Karpas-422 (cell line): ENCODE results near the gene SEC14L1. TPM values are rescaled to one million over a fixed set of nuclear protein-coding genes. Genes with fewer than 3 reads are reported as not detected.
A peak's percentile ranks its signal among the peaks of the same experiment; 100 is the strongest.
"Not testable (repeated sequence)": the region's sequence is repeated elsewhere in the genome, so short reads cannot be mapped to it uniquely, and the experiment has no call there.

Experiments
- DNase-seq: peaks from one replicate; pipeline ENCODE4 v3.0.0-alpha.2; 2015
- H2AFZ ChIP-seq: fragments of 200-600 bp; sonication (generic); 2 replicates; pipeline ENCODE4 v1.6.1; 2014; ENCODE audit warnings: antibody characterized with exemption, low read length, mixed read lengths
- H3K27ac ChIP-seq: fragments of 200-600 bp; sonication (generic); 2 replicates; pipeline ENCODE4 v1.5.1; 2014; ENCODE audit warnings: mild to moderate bottlenecking, low read length, moderate library complexity
- H3K27me3 ChIP-seq: fragments of 200-600 bp; sonication (generic); 2 replicates; pipeline ENCODE4 v1.6.1; 2014; ENCODE audit warnings: low read length, mixed read lengths
- H3K36me3 ChIP-seq: fragments of 200-600 bp; sonication (generic); 2 replicates; pipeline ENCODE4 v1.6.1; 2014; ENCODE audit warnings: low read length, mixed read lengths; ENCODE audit not compliant: insufficient read depth
- H3K4me1 ChIP-seq: fragments of 200-600 bp; sonication (generic); 2 replicates; pipeline ENCODE4 v1.6.1; 2014; ENCODE audit warnings: mild to moderate bottlenecking, low read length, mixed read lengths
- H3K4me2 ChIP-seq: fragments of 200-600 bp; sonication (generic); 2 replicates; pipeline ENCODE4 v1.6.1; 2014; ENCODE audit warnings: low read length, low read depth, mild to moderate bottlenecking; ENCODE audit not compliant: poor library complexity, severe bottlenecking
- H3K4me3 ChIP-seq: fragments of 200-600 bp; sonication (generic); 2 replicates; pipeline ENCODE4 v1.5.1; 2014; ENCODE audit warnings: mild to moderate bottlenecking, antibody characterized with exemption, low read length, mixed read lengths
- H3K79me2 ChIP-seq: fragments of 200-600 bp; sonication (generic); 2 replicates; pipeline ENCODE4 v1.6.1; 2014; ENCODE audit warnings: mild to moderate bottlenecking, low read length, mixed read lengths
- H3K9ac ChIP-seq: fragments of 200-600 bp; sonication (generic); 2 replicates; pipeline ENCODE4 v1.6.0; 2014; ENCODE audit warnings: low read length
- H3K9me2 ChIP-seq: fragments of 200-600 bp; sonication (generic), shearing (Covaris generic); replicated peaks from 2 replicates; pipeline ENCODE4 v1.6.0; 2014; ENCODE audit warnings: mild to moderate bottlenecking, low read length, moderate library complexity; ENCODE audit not compliant: insufficient read depth
- H3K9me3 ChIP-seq: fragments of 300-700, 200-600 bp; sonication (generic); 2 replicates; pipeline ENCODE4 v1.6.1; 2014; ENCODE audit warnings: low read length, mixed read lengths
- H4K20me1 ChIP-seq: fragments of 200-600 bp; sonication (generic); 2 replicates; pipeline ENCODE4 v1.6.1; 2014; ENCODE audit warnings: mild to moderate bottlenecking, antibody characterized with exemption, low read length, low read depth; ENCODE audit not compliant: insufficient read depth
- total RNA-seq: library from RNA; depleted of rRNA; stranded (reverse); fragments of >200 nt; shearing (Covaris generic); gene quantifications from 2 replicates; pipeline ENCODE4 v1.2.3, GENCODE V29; 2014; ENCODE audit warnings: low replicate concordance

The SEC14L1 gene
- total RNA-seq, 1 experiment from 2014 or later, result 32.0 TPM

- H3K9me2 ChIP-seq, result no peaks in the 10 kb centered on the region
- no peak overlapping the region for H2AFZ ChIP-seq
- H3K4me3 ChIP-seq, result no peak overlapping the region
- no peaks in the 10 kb centered on the region for H3K79me2 ChIP-seq
- no peak for DNase-seq
- H4K20me1 ChIP-seq, result no peaks in the 10 kb centered on the region
- H3K4me2 ChIP-seq, result no peak overlapping the region
- no peaks in the 10 kb centered on the region for H3K4me1 ChIP-seq
- H3K9me3 ChIP-seq, result no peaks in the 10 kb centered on the region
- no peaks in the 10 kb centered on the region for H3K27me3 ChIP-seq
- H3K27ac ChIP-seq, result no peak overlapping the region
- H3K9ac ChIP-seq, result no peak overlapping the region
- H3K36me3 ChIP-seq, result no peaks in the 10 kb centered on the region
Observed at GRCh38 chr17:77131904-77132303, 8.9 kb upstream of the SEC14L1 start.

GRCh38 chr17:77132411-77133086 is 8.2 kb upstream of the SEC14L1 start:
- H3K79me2 ChIP-seq, result no peaks in the 10 kb centered on the region
- no peaks in the 10 kb centered on the region for H3K27me3 ChIP-seq
- H3K27ac ChIP-seq, result no peak overlapping the region
- H3K4me2 ChIP-seq, result no peak overlapping the region
- H3K4me1 ChIP-seq, result no peaks in the 10 kb centered on the region
- no peak overlapping the region for H3K4me3 ChIP-seq
- H3K9ac ChIP-seq, result no peak overlapping the region
- 0 out of 2 replicates have a peak, but pooled peaks cover 1% of the 10 kb centered on the region for H3K9me3 ChIP-seq
- H3K36me3 ChIP-seq, result no peaks in the 10 kb centered on the region
- H2AFZ ChIP-seq, result no peak overlapping the region
- DNase-seq, result no peak
- H4K20me1 ChIP-seq, result no peaks in the 10 kb centered on the region
- no peaks in the 10 kb centered on the region for H3K9me2 ChIP-seq

GRCh38 chr17:77133087-77133638 is 7.6 kb upstream of the SEC14L1 start:
- no peaks in the 10 kb centered on the region for H3K79me2 ChIP-seq
- no peaks in the 10 kb centered on the region for H3K4me1 ChIP-seq
- no peaks in the 10 kb centered on the region for H3K36me3 ChIP-seq
- no peaks in the 10 kb centered on the region for H3K9me2 ChIP-seq
- H3K27ac ChIP-seq, result no peak overlapping the region
- no peak for DNase-seq
- no peak overlapping the region for H3K4me2 ChIP-seq
- 0 out of 2 replicates have a peak, but pooled peaks cover 3% of the 10 kb centered on the region for H3K9me3 ChIP-seq
- no peak overlapping the region for H2AFZ ChIP-seq
- no peak overlapping the region for H3K4me3 ChIP-seq
- no peak overlapping the region for H3K9ac ChIP-seq
- H4K20me1 ChIP-seq, result no peaks in the 10 kb centered on the region
- no peaks in the 10 kb centered on the region for H3K27me3 ChIP-seq

GRCh38 chr17:77136420-77136767 is 4.4 kb upstream of the SEC14L1 start:
- no peak overlapping the region for H3K4me2 ChIP-seq
- peaks cover 5% of the 10 kb centered on the region; the same call in 1 of the 2 replicates for H3K9me3 ChIP-seq
- no peak for DNase-seq
- no peak overlapping the region for H2AFZ ChIP-seq
- H3K79me2 ChIP-seq, result peaks cover 2% of the 10 kb centered on the region
- no peaks in the 10 kb centered on the region for H4K20me1 ChIP-seq
- no peak overlapping the region for H3K9ac ChIP-seq
- no peaks in the 10 kb centered on the region for H3K27me3 ChIP-seq
- H3K9me2 ChIP-seq, result no peaks in the 10 kb centered on the region
- no peak overlapping the region for H3K27ac ChIP-seq
- peaks cover 8% of the 10 kb centered on the region for H3K4me1 ChIP-seq
- no peaks in the 10 kb centered on the region for H3K36me3 ChIP-seq
- H3K4me3 ChIP-seq, result no peak overlapping the region

- Histone ChIP-seq H2AFZ (no peak overlapping the region), H3K27me3 (no peaks in the 10 kb centered on the region), H3K9me2 (no peaks in the 10 kb centered on the region), H3K9me3 (peaks cover 5% of the 10 kb centered on the region; the same call in 1 of the 2 replicates), H3K9ac (no peak overlapping the region), H3K4me1 (peaks cover 13% of the 10 kb centered on the region), H3K27ac (no peak overlapping the region), H4K20me1 (no peaks in the 10 kb centered on the region), H3K79me2 (peaks cover 9% of the 10 kb centered on the region), H3K4me2 (no peak overlapping the region), H3K4me3 (no peak overlapping the region), H3K36me3 (no peaks in the 10 kb centered on the region)
- DNase-seq, result no peak
Observed at GRCh38 chr17:77137111-77137510, 3.7 kb upstream of the SEC14L1 start.

GRCh38 chr17:77137886-77138285 is 2.9 kb upstream of the SEC14L1 start:
- not testable (repeated sequence) for H4K20me1 ChIP-seq, DNase-seq, H3K4me3 ChIP-seq, H3K36me3 ChIP-seq, H3K9me2 ChIP-seq, H3K27ac ChIP-seq, H3K9me3 ChIP-seq, H3K27me3 ChIP-seq, H2AFZ ChIP-seq, H3K4me2 ChIP-seq, H3K9ac ChIP-seq
- Histone ChIP-seq H3K79me2 (peaks cover 17% of the 10 kb centered on the region), H3K4me1 (peaks cover 21% of the 10 kb centered on the region)

- Histone ChIP-seq H3K4me3 (peak overlapping the region; percentile 68), H3K79me2 (peaks cover 26% of the 10 kb centered on the region), H3K36me3 (peaks cover 12% of the 10 kb centered on the region; the same call in 1 of the 2 replicates), H3K9ac (peak overlapping the region; percentile 81), H3K27me3 (no peaks in the 10 kb centered on the region), H2AFZ (peak overlapping the region; percentile 82; the same call in 1 of the 2 replicates), H3K4me1 (peaks cover 45% of the 10 kb centered on the region), H3K27ac (peak overlapping the region; percentile 88), H3K9me3 (peaks cover 5% of the 10 kb centered on the region; the same call in 1 of the 2 replicates), H3K9me2 (no peaks in the 10 kb centered on the region), H3K4me2 (peak overlapping the region; percentile 81), H4K20me1 (no peaks in the 10 kb centered on the region)
- DNase-seq, result peak; percentile 100
Observed at GRCh38 chr17:77140166-77140877, 447 bp upstream of the SEC14L1 start.

GRCh38 chr17:77141846-77142449 is 1.2 kb downstream of the SEC14L1 start:
- Histone ChIP-seq H3K4me3 (peak overlapping the region; percentile 91), H3K9me3 (peaks cover 5% of the 10 kb centered on the region; the same call in 1 of the 2 replicates), H3K4me2 (peak overlapping the region; percentile 91), H3K9ac (peak overlapping the region; percentile 87), H2AFZ (no peak overlapping the region), H3K4me1 (peaks cover 62% of the 10 kb centered on the region), H4K20me1 (0 out of 2 replicates have a peak, but pooled peaks cover 3% of the 10 kb centered on the region), H3K36me3 (peaks cover 20% of the 10 kb centered on the region; the same call in 1 of the 2 replicates), H3K9me2 (no peaks in the 10 kb centered on the region), H3K79me2 (peaks cover 40% of the 10 kb centered on the region), H3K27ac (peak overlapping the region; percentile 21; the same call in 1 of the 2 replicates), H3K27me3 (no peaks in the 10 kb centered on the region)
- no peak for DNase-seq
